ENCODE data around the gene LRP4. TPM values are rescaled to one million over a fixed set of nuclear protein-coding genes. Genes with fewer than 3 reads are reported as not detected.
A peak's percentile ranks its signal among the peaks of the same experiment; 100 is the strongest.
"Not testable (repeated sequence)": the region's sequence is repeated elsewhere in the genome, so short reads cannot be mapped to it uniquely, and the experiment has no call there.

The LRP4 gene, protein sequence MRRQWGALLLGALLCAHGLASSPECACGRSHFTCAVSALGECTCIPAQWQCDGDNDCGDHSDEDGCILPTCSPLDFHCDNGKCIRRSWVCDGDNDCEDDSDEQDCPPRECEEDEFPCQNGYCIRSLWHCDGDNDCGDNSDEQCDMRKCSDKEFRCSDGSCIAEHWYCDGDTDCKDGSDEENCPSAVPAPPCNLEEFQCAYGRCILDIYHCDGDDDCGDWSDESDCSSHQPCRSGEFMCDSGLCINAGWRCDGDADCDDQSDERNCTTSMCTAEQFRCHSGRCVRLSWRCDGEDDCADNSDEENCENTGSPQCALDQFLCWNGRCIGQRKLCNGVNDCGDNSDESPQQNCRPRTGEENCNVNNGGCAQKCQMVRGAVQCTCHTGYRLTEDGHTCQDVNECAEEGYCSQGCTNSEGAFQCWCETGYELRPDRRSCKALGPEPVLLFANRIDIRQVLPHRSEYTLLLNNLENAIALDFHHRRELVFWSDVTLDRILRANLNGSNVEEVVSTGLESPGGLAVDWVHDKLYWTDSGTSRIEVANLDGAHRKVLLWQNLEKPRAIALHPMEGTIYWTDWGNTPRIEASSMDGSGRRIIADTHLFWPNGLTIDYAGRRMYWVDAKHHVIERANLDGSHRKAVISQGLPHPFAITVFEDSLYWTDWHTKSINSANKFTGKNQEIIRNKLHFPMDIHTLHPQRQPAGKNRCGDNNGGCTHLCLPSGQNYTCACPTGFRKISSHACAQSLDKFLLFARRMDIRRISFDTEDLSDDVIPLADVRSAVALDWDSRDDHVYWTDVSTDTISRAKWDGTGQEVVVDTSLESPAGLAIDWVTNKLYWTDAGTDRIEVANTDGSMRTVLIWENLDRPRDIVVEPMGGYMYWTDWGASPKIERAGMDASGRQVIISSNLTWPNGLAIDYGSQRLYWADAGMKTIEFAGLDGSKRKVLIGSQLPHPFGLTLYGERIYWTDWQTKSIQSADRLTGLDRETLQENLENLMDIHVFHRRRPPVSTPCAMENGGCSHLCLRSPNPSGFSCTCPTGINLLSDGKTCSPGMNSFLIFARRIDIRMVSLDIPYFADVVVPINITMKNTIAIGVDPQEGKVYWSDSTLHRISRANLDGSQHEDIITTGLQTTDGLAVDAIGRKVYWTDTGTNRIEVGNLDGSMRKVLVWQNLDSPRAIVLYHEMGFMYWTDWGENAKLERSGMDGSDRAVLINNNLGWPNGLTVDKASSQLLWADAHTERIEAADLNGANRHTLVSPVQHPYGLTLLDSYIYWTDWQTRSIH (N-terminal part only)
- 10 to 100 TPM; 22.5 to 29.6 TPM for total RNA-seq

DNA sequence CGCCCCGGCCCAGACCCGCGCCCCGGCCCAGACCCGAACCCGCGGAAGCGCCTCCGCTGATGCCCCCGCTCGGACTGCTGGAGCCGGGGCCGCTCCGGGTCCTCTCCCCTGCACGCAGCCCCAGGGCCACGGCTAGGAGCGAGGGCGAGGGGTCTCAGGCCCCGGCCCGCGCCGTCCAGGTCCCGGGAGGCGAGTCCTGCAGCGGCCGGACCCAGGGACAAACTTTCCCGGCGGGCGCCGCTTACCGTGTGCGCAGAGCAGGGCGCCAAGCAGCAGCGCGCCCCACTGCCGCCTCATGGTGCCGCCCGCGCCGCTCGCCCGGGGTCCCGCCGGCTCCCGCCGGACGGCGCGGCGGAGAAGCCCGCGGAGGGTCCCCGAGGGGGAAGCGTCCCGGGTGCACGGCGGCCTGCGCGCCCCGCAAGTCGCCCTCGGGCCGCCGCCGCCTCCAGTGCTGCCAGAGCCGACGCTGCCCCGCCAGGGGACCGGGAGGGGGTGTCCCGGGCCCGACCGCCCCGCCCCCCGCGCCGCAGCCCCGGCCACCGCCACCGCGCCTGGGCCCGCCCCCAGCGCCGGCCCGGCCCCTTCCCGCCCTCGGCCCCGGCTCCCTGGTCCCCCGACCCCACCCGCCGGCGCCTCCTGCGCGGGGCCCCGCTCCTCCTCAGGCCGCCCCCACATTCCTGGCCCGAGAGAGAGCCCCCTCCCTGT, at the start of gene LRP4:
Gene LRP4, minus strand, starts transcription at position 468 of the 705 bp plus-strand sequence. Its CDS starts 171 bp downstream, at position 297.
- Histone ChIP-seq H3K27ac (peak within 1 kb of the TSS; percentile 88 to 90), H3K4me3 (peak within 1 kb of the TSS; percentile 59 to 74), H3K36me3 (no peaks in the 10 kb centered on the region), H3K9me3 (no peaks in the 10 kb centered on the region), H3K27me3 (no peaks in the 10 kb centered on the region), H3K4me1 (peaks cover 0 to 67% of the 10 kb centered on the region in 2 donors)
- TF ChIP-seq, protein P1, sequence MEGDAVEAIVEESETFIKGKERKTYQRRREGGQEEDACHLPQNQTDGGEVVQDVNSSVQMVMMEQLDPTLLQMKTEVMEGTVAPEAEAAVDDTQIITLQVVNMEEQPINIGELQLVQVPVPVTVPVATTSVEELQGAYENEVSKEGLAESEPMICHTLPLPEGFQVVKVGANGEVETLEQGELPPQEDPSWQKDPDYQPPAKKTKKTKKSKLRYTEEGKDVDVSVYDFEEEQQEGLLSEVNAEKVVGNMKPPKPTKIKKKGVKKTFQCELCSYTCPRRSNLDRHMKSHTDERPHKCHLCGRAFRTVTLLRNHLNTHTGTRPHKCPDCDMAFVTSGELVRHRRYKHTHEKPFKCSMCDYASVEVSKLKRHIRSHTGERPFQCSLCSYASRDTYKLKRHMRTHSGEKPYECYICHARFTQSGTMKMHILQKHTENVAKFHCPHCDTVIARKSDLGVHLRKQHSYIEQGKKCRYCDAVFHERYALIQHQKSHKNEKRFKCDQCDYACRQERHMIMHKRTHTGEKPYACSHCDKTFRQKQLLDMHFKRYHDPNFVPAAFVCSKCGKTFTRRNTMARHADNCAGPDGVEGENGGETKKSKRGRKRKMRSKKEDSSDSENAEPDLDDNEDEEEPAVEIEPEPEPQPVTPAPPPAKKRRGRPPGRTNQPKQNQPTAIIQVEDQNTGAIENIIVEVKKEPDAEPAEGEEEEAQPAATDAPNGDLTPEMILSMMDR (IDR thresholded peaks at IDR 0.05): no peak
- DNase-seq (ENCODE audit: low spot score): no peak

GRCh38 chr11:46967962-46968361, 49.6 kb upstream of the LRP4 start:
- no peaks in the 10 kb centered on the region for H3K4me1 ChIP-seq
- no peaks in the 10 kb centered on the region for H3K9me3 ChIP-seq
- TF ChIP-seq, protein P1 (IDR thresholded peaks at IDR 0.05): no peak
- no peak for DNase-seq (ENCODE audit: low spot score)
- no peak overlapping the region for H3K4me3 ChIP-seq
- H3K36me3 ChIP-seq: no peaks in the 10 kb centered on the region
- H3K27me3 ChIP-seq: no peaks in the 10 kb centered on the region
- no peak overlapping the region for H3K27ac ChIP-seq

GRCh38 chr11:46966773-46967172, 48.4 kb upstream of the LRP4 start:
- no peaks in the 10 kb centered on the region for H3K9me3 ChIP-seq
- no peak overlapping the region for H3K4me3 ChIP-seq
- H3K4me1 ChIP-seq: no peaks in the 10 kb centered on the region
- H3K27me3 ChIP-seq: no peaks in the 10 kb centered on the region
- TF ChIP-seq, protein P1 (IDR thresholded peaks at IDR 0.05): no peak
- no peaks in the 10 kb centered on the region for H3K36me3 ChIP-seq
- no peak overlapping the region for H3K27ac ChIP-seq
- DNase-seq (ENCODE audit: low spot score): no peak

DNA sequence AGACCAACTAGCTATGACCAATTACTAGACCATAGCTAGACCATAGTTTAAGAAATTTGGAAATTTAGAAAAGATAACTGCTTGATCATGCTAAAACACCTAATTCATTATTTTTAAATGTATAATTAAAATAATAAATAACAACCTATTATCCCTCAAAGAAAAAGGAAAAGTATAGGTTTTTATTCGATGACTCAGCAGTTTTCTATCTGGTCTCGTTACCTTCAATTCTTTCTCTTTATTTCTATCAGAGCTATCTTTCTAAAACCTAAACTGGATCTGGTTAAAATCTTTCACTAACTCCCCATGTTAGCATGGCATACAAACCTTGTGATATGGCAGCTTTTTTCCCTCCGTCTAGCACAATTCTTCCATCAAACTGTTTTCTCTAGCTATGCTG, 45.5 kb upstream of the LRP4 start:
- no peak overlapping the region for H3K27ac ChIP-seq
- no peak overlapping the region for H3K4me3 ChIP-seq
- no peaks in the 10 kb centered on the region for H3K36me3 ChIP-seq
- no peaks in the 10 kb centered on the region for H3K9me3 ChIP-seq
- TF ChIP-seq, protein P1 (IDR thresholded peaks at IDR 0.05): no peak
- no peaks in the 10 kb centered on the region for H3K4me1 ChIP-seq
- H3K27me3 ChIP-seq: no peaks in the 10 kb centered on the region
- no peak for DNase-seq (ENCODE audit: low spot score)

DNA sequence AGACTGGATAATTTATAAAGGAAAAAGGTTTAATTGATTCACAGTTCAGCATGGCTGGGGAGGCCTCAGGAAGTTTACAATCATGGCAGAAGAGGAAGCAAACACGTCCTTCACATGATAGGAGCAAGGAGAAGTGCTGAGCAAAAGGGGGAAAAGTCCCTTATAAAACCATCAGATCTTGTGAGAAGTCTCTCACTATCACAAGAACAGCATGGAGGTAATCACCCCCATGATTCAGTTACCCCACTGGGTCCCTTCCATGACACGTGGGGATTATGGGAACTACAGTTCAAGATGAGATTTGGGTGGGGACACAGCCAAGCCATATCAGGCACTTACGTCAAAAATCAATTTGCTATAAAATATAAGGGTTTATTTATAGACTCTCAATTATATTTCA, 43.5 kb upstream of the LRP4 start:
- H3K4me3 ChIP-seq; H3K27ac ChIP-seq; H3K36me3 ChIP-seq; H3K9me3 ChIP-seq; H3K4me1 ChIP-seq; DNase-seq (ENCODE audit: low spot score); H3K27me3 ChIP-seq: not testable (repeated sequence)

Measured in right atrium auricular region (tissue), 2 donors.